WTC11 (cell line): ENCODE results near the gene APBA3. TPM values are rescaled to one million over a fixed set of nuclear protein-coding genes. Genes with fewer than 3 reads are reported as not detected.

ENCODE experiments used
- ATAC-seq: fragments of 200-7000 bp; cut with Tn5 transposase; 2 replicates; pipeline ENCODE4 v1.10.0; 2021; ENCODE audit warnings: mild to moderate bottlenecking, moderate library complexity
- CTCF ChIA-PET: fragments of 300-600 bp; sonication (Branson Sonifier 250); formaldehyde crosslinking; loops from one replicate; lab custom pipeline; 2021; ENCODE audit warnings: antibody characterized with exemption; lab: Charles Lee
- POLR2A ChIA-PET: fragments of 350-600 bp; sonication (Branson Sonifier 250); formaldehyde crosslinking; loops from one replicate; lab custom pipeline; 2021; ENCODE audit warnings: antibody characterized with exemption; lab: Charles Lee
- DNase-seq: peaks from one replicate; pipeline ENCODE4 v3.0.0; 2021; ENCODE audit warnings: low spot score
- H3K27ac Mint-ChIP-seq: 2 replicates; pipeline ENCODE4 v1.8.0; 2021; ENCODE audit warnings: mixed read lengths
- H3K27me3 Mint-ChIP-seq: 2 replicates; pipeline ENCODE4 v1.8.0; 2021; ENCODE audit warnings: low read depth, mild to moderate bottlenecking, moderate library complexity, mixed read lengths
- H3K36me3 Mint-ChIP-seq: 2 replicates; pipeline ENCODE4 v1.8.0; 2021; ENCODE audit warnings: mixed read lengths
- H3K4me1 Mint-ChIP-seq: 2 replicates; pipeline ENCODE4 v1.8.0; 2022; ENCODE audit warnings: mixed read lengths
- H3K4me3 Mint-ChIP-seq: 2 replicates; pipeline ENCODE4 v1.8.0; 2021; ENCODE audit warnings: mild to moderate bottlenecking, moderate library complexity, mixed read lengths
- H3K9me3 Mint-ChIP-seq: 2 replicates; pipeline ENCODE4 v1.8.0; 2021; ENCODE audit warnings: mixed read lengths
- AFF4 ChIP-seq: sonication (generic); formaldehyde crosslinking; IDR thresholded peaks from 2 replicates; pipeline ENCODE4 v1.8.1; 2023; ENCODE audit warnings: mild to moderate bottlenecking, missing genetic modification reagents, borderline replicate concordance
- AR ChIP-seq: fragments of 250-450 bp; sonication (Bioruptor Pico); IDR thresholded peaks from 2 replicates; pipeline ENCODE4 v1.9.0; 2021; ENCODE audit warnings: mild to moderate bottlenecking
- ATF2 ChIP-seq: sonication (generic); formaldehyde crosslinking; IDR thresholded peaks from 2 replicates; pipeline ENCODE4 v1.8.1; 2022; ENCODE audit warnings: low read depth, missing genetic modification reagents, borderline replicate concordance
- FOXK1 ChIP-seq: sonication (generic); formaldehyde crosslinking; IDR thresholded peaks from 2 replicates; pipeline ENCODE4 v1.8.0; 2022; ENCODE audit warnings: mild to moderate bottlenecking, moderate library complexity, missing genetic modification reagents
- FOXP1 ChIP-seq: sonication (generic); formaldehyde crosslinking; IDR thresholded peaks from 2 replicates; pipeline ENCODE4 v1.8.0; 2022; ENCODE audit warnings: missing genetic modification reagents, mild to moderate bottlenecking, moderate library complexity, borderline replicate concordance
- GTF2I ChIP-seq: fragments of 250-450 bp; sonication (Bioruptor Pico); conservative IDR thresholded peaks from 2 replicates; pipeline ENCODE4 v1.4.0; 2021; ENCODE audit warnings: mild to moderate bottlenecking
- IRF2 ChIP-seq: sonication (generic); formaldehyde crosslinking; IDR thresholded peaks from 2 replicates; pipeline ENCODE4 v1.8.0; 2022; ENCODE audit warnings: low read depth, missing genetic modification reagents, borderline replicate concordance
- PREB ChIP-seq: sonication (generic); formaldehyde crosslinking; IDR thresholded peaks from 2 replicates; pipeline ENCODE4 v1.8.1; 2022; ENCODE audit warnings: mild to moderate bottlenecking, missing genetic modification reagents, moderate library complexity, borderline replicate concordance
- TCF7 ChIP-seq: sonication (generic); formaldehyde crosslinking; IDR thresholded peaks from 2 replicates; pipeline ENCODE4 v1.8.0; 2022; ENCODE audit warnings: mild to moderate bottlenecking, low read depth, missing genetic modification reagents, moderate library complexity
- TEAD1 ChIP-seq: sonication (generic); formaldehyde crosslinking; IDR thresholded peaks from 2 replicates; pipeline ENCODE4 v1.8.0; 2022; ENCODE audit warnings: mild to moderate bottlenecking, missing genetic modification reagents
- ZBTB21 ChIP-seq: sonication (generic); formaldehyde crosslinking; IDR thresholded peaks from 2 replicates; pipeline ENCODE4 v1.8.1; 2023; ENCODE audit warnings: mild to moderate bottlenecking, missing genetic modification reagents, borderline replicate concordance
- ZNF121 ChIP-seq: sonication (generic); formaldehyde crosslinking; IDR thresholded peaks from 2 replicates; pipeline ENCODE4 v1.8.0; 2023; ENCODE audit warnings: missing genetic modification reagents
- ZNF423 ChIP-seq: fragments of 250-450 bp; sonication (Bioruptor Pico); IDR thresholded peaks from 2 replicates; pipeline ENCODE4 v2.1.2; 2022; ENCODE audit warnings: mild to moderate bottlenecking, moderate library complexity
- ZNF532 ChIP-seq: fragments of 250-450 bp; sonication (Bioruptor Pico); IDR thresholded peaks from 2 replicates; pipeline ENCODE4 v1.9.0; 2021; ENCODE audit warnings: mild to moderate bottlenecking, borderline replicate concordance
- total RNA-seq: library from RNA; stranded (reverse); gene quantifications from 3 replicates; pipeline ENCODE4 v1.2.3, GENCODE V29; 2021

APBA3 gene
- total RNA-seq, 1 experiment from 2014 or later, result 27.5 TPM

DNA sequence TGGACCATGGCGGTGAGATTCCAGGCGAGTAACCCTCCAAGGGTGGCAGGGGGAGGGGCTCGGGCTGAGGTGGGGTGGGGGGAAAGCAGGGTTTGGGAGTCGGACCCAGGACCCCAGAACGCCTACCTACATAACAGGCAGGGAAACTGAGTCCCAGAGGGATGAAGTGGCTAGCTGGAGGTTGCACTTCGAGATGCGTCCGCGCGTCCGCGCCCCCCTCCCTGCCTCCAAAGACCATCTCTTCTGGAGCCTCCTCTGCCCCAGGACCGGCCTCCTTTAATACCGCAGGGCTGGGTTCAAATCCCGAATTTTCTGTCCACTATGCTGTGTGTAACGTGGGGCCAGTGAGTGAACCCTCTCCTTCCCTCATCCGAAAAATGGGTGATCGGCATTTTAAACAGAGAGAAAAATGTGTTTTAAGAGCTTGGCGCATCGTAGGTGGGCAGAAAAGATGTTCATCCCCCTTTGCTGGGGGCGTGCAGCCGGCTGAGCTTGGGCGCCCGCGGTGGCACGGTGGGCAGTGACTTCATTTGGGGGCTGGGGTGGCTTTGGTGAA, 39.5 kb downstream of the APBA3 start:
- no peaks in the 10 kb centered on the region for H3K9me3 Mint-ChIP-seq
- ATAC-seq, result no peak
- H3K4me1 Mint-ChIP-seq, result peaks cover 16% of the 10 kb centered on the region
- CTCF ChIA-PET, result interaction anchor here (0.6 to 6.9 kb wide), 17 partner anchors 9 to 803 kb away, joined by 3 to 65 read pairs (median 4); partner anchors contain the start of genes MRPL54 and TJP3
- POLR2A ChIA-PET, result interaction anchor here (0.5 to 1.3 kb wide), 4 partner anchors 26 to 1229 kb away, joined by 3 to 4 read pairs (median 3); partner anchors contain the start of gene PLIN3
- H3K4me3 Mint-ChIP-seq, result peak overlapping the region; percentile 83
- no peaks in the 10 kb centered on the region for H3K27me3 Mint-ChIP-seq
- no peaks in the 10 kb centered on the region for H3K36me3 Mint-ChIP-seq
- DNase-seq, result no peak
- H3K27ac Mint-ChIP-seq, result 0 out of 2 replicates have a peak overlapping the region, but pooled peaks have one; percentile 32
- TF ChIP-seq FOXK1 (CRISPR knock-in tag) (no peak), GTF2I (no peak), FOXP1 (no peak), PREB (CRISPR knock-in tag) (no peak), TCF7 (CRISPR knock-in tag) (no peak), TEAD1 (no peak), IRF2 (CRISPR knock-in tag) (no peak), ZNF121 (CRISPR knock-in tag) (no peak), AFF4 (CRISPR knock-in tag) (no peak), ZNF532 (no peak), ZBTB21 (CRISPR knock-in tag) (no peak), ZNF423 (no peak), AR (CRISPR knock-in tag) (no peak), ATF2 (CRISPR knock-in tag) (no peak)
